Karpas-422 (cell line): ENCODE results near the gene PBX1. TPM values are rescaled to one million over a fixed set of nuclear protein-coding genes. Genes with fewer than 3 reads are reported as not detected.

Source experiments
- DNase-seq: peaks from one replicate; pipeline ENCODE4 v3.0.0-alpha.2; 2015
- H2AFZ ChIP-seq: fragments of 200-600 bp; sonication (generic); 2 replicates; pipeline ENCODE4 v1.6.1; 2014; ENCODE audit warnings: antibody characterized with exemption, low read length, mixed read lengths
- H3K27ac ChIP-seq: fragments of 200-600 bp; sonication (generic); 2 replicates; pipeline ENCODE4 v1.5.1; 2014; ENCODE audit warnings: mild to moderate bottlenecking, low read length, moderate library complexity
- H3K27me3 ChIP-seq: fragments of 200-600 bp; sonication (generic); 2 replicates; pipeline ENCODE4 v1.6.1; 2014; ENCODE audit warnings: low read length, mixed read lengths
- H3K36me3 ChIP-seq: fragments of 200-600 bp; sonication (generic); 2 replicates; pipeline ENCODE4 v1.6.1; 2014; ENCODE audit warnings: low read length, mixed read lengths; ENCODE audit not compliant: insufficient read depth
- H3K4me1 ChIP-seq: fragments of 200-600 bp; sonication (generic); 2 replicates; pipeline ENCODE4 v1.6.1; 2014; ENCODE audit warnings: mild to moderate bottlenecking, low read length, mixed read lengths
- H3K4me2 ChIP-seq: fragments of 200-600 bp; sonication (generic); 2 replicates; pipeline ENCODE4 v1.6.1; 2014; ENCODE audit warnings: low read length, low read depth, mild to moderate bottlenecking; ENCODE audit not compliant: poor library complexity, severe bottlenecking
- H3K4me3 ChIP-seq: fragments of 200-600 bp; sonication (generic); 2 replicates; pipeline ENCODE4 v1.5.1; 2014; ENCODE audit warnings: mild to moderate bottlenecking, antibody characterized with exemption, low read length, mixed read lengths
- H3K79me2 ChIP-seq: fragments of 200-600 bp; sonication (generic); 2 replicates; pipeline ENCODE4 v1.6.1; 2014; ENCODE audit warnings: mild to moderate bottlenecking, low read length, mixed read lengths
- H3K9ac ChIP-seq: fragments of 200-600 bp; sonication (generic); 2 replicates; pipeline ENCODE4 v1.6.0; 2014; ENCODE audit warnings: low read length
- H3K9me2 ChIP-seq: fragments of 200-600 bp; sonication (generic), shearing (Covaris generic); replicated peaks from 2 replicates; pipeline ENCODE4 v1.6.0; 2014; ENCODE audit warnings: mild to moderate bottlenecking, low read length, moderate library complexity; ENCODE audit not compliant: insufficient read depth
- H3K9me3 ChIP-seq: fragments of 300-700, 200-600 bp; sonication (generic); 2 replicates; pipeline ENCODE4 v1.6.1; 2014; ENCODE audit warnings: low read length, mixed read lengths
- H4K20me1 ChIP-seq: fragments of 200-600 bp; sonication (generic); 2 replicates; pipeline ENCODE4 v1.6.1; 2014; ENCODE audit warnings: mild to moderate bottlenecking, antibody characterized with exemption, low read length, low read depth; ENCODE audit not compliant: insufficient read depth
- total RNA-seq: library from RNA; depleted of rRNA; stranded (reverse); fragments of >200 nt; shearing (Covaris generic); gene quantifications from 2 replicates; pipeline ENCODE4 v1.2.3, GENCODE V29; 2014; ENCODE audit warnings: low replicate concordance

Gene PBX1
- total RNA-seq, 1 experiment from 2014 or later: 0.41 TPM

DNA sequence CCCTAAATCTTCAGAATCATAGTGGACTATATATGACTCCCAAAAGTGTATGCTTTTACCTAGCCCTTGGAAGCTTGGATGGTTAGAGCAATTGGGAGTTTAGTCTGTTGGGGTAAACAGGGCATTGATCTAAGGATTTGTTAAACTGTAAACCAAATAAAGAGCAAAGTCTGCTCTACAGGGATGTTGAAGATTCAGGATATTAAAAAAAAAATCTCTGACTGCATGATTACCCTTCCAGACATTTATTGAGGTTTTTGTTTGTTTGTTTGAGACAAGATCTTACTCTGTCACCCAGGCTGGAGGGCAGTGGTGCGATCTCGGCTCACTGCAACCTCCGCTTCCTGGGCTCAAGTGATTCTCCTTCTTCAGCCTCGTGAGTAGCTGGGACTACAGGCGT is 31.6 kb downstream of the PBX1 start:
- H3K36me3 ChIP-seq: no peaks in the 10 kb centered on the region
- DNase-seq: no peak
- no peaks in the 10 kb centered on the region for H3K27me3 ChIP-seq
- no peak overlapping the region for H2AFZ ChIP-seq
- H3K27ac ChIP-seq: no peak overlapping the region
- H3K9me3 ChIP-seq: no peaks in the 10 kb centered on the region
- H3K79me2 ChIP-seq: no peaks in the 10 kb centered on the region
- H3K4me2 ChIP-seq: no peak overlapping the region
- H3K9ac ChIP-seq: no peak overlapping the region
- no peak overlapping the region for H3K4me3 ChIP-seq
- H4K20me1 ChIP-seq: no peaks in the 10 kb centered on the region
- H3K9me2 ChIP-seq: no peaks in the 10 kb centered on the region
- no peaks in the 10 kb centered on the region for H3K4me1 ChIP-seq

- Histone ChIP-seq H3K27ac (no peak overlapping the region), H3K9me3 (no peaks in the 10 kb centered on the region), H3K9me2 (no peaks in the 10 kb centered on the region), H2AFZ (no peak overlapping the region), H3K4me3 (no peak overlapping the region), H3K79me2 (no peaks in the 10 kb centered on the region), H3K36me3 (no peaks in the 10 kb centered on the region), H3K9ac (no peak overlapping the region), H4K20me1 (no peaks in the 10 kb centered on the region), H3K4me2 (no peak overlapping the region), H3K27me3 (no peaks in the 10 kb centered on the region), H3K4me1 (no peaks in the 10 kb centered on the region)
- no peak for DNase-seq
Observed at GRCh38 chr1:164591858-164592257, 32.9 kb downstream of the PBX1 start.

GRCh38 chr1:164592634-164593033 is 33.6 kb downstream of the PBX1 start:
- Histone ChIP-seq H3K4me3 (no peak overlapping the region), H3K9me2 (no peaks in the 10 kb centered on the region), H3K9ac (no peak overlapping the region), H3K27ac (no peak overlapping the region), H3K9me3 (no peaks in the 10 kb centered on the region), H2AFZ (no peak overlapping the region), H3K4me1 (no peaks in the 10 kb centered on the region), H3K4me2 (no peak overlapping the region), H3K27me3 (no peaks in the 10 kb centered on the region), H3K79me2 (no peaks in the 10 kb centered on the region), H4K20me1 (no peaks in the 10 kb centered on the region), H3K36me3 (no peaks in the 10 kb centered on the region)
- DNase-seq: no peak

DNA sequence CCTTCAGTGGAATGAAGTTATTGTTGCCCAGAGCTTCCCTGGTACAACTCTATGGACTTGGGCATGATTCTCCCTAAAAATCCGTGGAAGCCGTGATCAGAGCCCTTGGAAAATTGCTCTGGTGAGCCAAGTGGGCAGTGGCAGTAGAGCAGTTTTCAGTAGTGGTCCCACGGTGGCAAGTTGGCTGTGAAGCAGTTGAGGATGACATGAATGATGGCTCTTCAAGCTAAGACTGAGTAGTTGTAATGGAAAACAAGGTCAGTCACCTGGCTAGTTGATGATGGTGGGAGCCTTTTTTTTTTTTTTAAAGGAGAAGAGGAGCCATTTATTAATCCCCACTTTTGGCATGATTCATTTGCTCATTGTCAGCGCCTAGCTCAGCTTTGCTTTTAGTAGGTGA is 36.2 kb downstream of the PBX1 start:
- Histone ChIP-seq H3K9me3 (no peaks in the 10 kb centered on the region), H3K4me3 (no peak overlapping the region), H3K36me3 (no peaks in the 10 kb centered on the region), H3K4me1 (no peaks in the 10 kb centered on the region), H3K79me2 (no peaks in the 10 kb centered on the region), H3K9me2 (no peaks in the 10 kb centered on the region), H3K27ac (no peak overlapping the region), H4K20me1 (no peaks in the 10 kb centered on the region), H2AFZ (no peak overlapping the region), H3K27me3 (no peaks in the 10 kb centered on the region), H3K9ac (no peak overlapping the region), H3K4me2 (no peak overlapping the region)
- no peak for DNase-seq

DNA sequence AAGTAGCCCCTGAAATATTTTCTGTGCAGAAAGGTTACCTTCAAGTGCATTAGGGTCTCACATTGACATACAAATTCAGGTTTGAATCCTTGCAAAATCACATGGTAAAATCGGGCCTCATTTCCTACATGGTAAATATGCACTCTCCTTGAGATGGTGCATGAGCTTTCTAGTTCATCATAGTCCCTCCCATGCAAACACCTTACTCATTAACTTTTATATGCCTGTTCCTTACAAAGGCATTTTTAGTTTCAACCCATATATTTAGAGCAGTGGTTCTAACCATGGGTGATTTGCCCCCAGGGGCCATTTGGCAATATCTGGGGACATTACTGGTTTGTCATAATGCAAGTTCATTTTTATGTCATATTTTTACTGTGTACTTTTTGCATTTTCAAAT is 37.2 kb downstream of the PBX1 start:
- H3K36me3 ChIP-seq: no peaks in the 10 kb centered on the region
- H3K9ac ChIP-seq: no peak overlapping the region
- H3K4me3 ChIP-seq: no peak overlapping the region
- no peak overlapping the region for H2AFZ ChIP-seq
- H3K4me1 ChIP-seq: no peaks in the 10 kb centered on the region
- H3K4me2 ChIP-seq: no peak overlapping the region
- no peak overlapping the region for H3K27ac ChIP-seq
- DNase-seq: no peak
- no peaks in the 10 kb centered on the region for H3K9me2 ChIP-seq
- no peaks in the 10 kb centered on the region for H3K9me3 ChIP-seq
- no peaks in the 10 kb centered on the region for H4K20me1 ChIP-seq
- H3K27me3 ChIP-seq: no peaks in the 10 kb centered on the region
- H3K79me2 ChIP-seq: no peaks in the 10 kb centered on the region

DNA sequence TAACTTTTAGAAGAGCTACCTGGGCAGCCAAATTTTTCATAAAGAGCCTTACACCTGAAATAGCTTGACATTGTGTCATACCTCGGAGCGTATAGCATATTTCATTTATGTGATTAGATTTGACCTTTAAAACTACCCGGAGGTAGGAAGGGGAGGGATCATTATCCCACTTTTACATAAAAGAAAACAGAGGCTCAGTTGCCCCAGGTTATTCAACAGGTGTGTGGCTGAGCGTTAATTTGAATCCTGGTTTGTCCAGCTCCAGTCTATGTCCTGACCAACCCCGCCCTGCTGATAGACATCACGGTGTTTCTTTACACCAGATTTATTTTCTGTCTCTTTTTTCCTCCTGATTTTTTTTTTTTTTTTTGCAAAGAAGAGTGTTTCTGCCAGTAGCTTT is 39.7 kb downstream of the PBX1 start:
- H4K20me1 ChIP-seq: no peaks in the 10 kb centered on the region
- H3K9ac ChIP-seq: no peak overlapping the region
- no peak overlapping the region for H3K4me3 ChIP-seq
- no peaks in the 10 kb centered on the region for H3K27me3 ChIP-seq
- no peaks in the 10 kb centered on the region for H3K36me3 ChIP-seq
- no peaks in the 10 kb centered on the region for H3K79me2 ChIP-seq
- H2AFZ ChIP-seq: no peak overlapping the region
- H3K27ac ChIP-seq: no peak overlapping the region
- H3K4me2 ChIP-seq: no peak overlapping the region
- DNase-seq: no peak
- no peaks in the 10 kb centered on the region for H3K9me3 ChIP-seq
- no peaks in the 10 kb centered on the region for H3K4me1 ChIP-seq
- H3K9me2 ChIP-seq: no peaks in the 10 kb centered on the region

GRCh38 chr1:164599272-164599671 is 40.3 kb downstream of the PBX1 start:
- no peaks in the 10 kb centered on the region for H3K36me3 ChIP-seq
- H3K9ac ChIP-seq: no peak overlapping the region
- no peaks in the 10 kb centered on the region for H3K9me3 ChIP-seq
- no peaks in the 10 kb centered on the region for H3K79me2 ChIP-seq
- no peak for DNase-seq
- no peaks in the 10 kb centered on the region for H4K20me1 ChIP-seq
- no peaks in the 10 kb centered on the region for H3K27me3 ChIP-seq
- H3K4me2 ChIP-seq: no peak overlapping the region
- H3K4me1 ChIP-seq: no peaks in the 10 kb centered on the region
- H3K9me2 ChIP-seq: no peaks in the 10 kb centered on the region
- H3K27ac ChIP-seq: no peak overlapping the region
- no peak overlapping the region for H2AFZ ChIP-seq
- no peak overlapping the region for H3K4me3 ChIP-seq

- Histone ChIP-seq H3K9me3 (no peaks in the 10 kb centered on the region), H3K9me2 (no peaks in the 10 kb centered on the region), H3K79me2 (no peaks in the 10 kb centered on the region), H3K4me3 (no peak overlapping the region), H3K27ac (no peak overlapping the region), H2AFZ (no peak overlapping the region), H3K4me2 (no peak overlapping the region), H3K9ac (no peak overlapping the region), H3K4me1 (no peaks in the 10 kb centered on the region), H4K20me1 (no peaks in the 10 kb centered on the region), H3K36me3 (no peaks in the 10 kb centered on the region), H3K27me3 (no peaks in the 10 kb centered on the region)
- DNase-seq: no peak
Observed at GRCh38 chr1:164601399-164602100, 42.6 kb downstream of the PBX1 start.

DNA sequence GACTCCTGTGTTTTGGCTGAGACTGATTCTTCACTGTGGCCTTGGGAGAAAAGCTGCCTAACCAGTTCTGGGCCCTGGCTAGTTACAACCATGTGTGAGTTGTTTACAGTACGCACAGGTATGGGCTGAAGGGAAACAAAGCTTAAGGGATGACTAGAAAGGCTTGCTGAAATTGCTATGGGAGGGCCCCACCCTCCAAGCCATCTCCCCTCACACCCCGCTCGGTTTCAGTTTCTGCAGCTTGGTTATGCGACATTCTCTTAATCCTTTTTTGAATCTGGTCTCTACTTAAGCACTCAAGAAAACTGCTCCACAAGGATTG is 43.1 kb downstream of the PBX1 start:
- Histone ChIP-seq H3K4me3 (no peak overlapping the region), H3K9ac (no peak overlapping the region), H3K9me3 (no peaks in the 10 kb centered on the region), H3K4me2 (no peak overlapping the region), H3K4me1 (no peaks in the 10 kb centered on the region), H3K36me3 (no peaks in the 10 kb centered on the region), H3K27me3 (no peaks in the 10 kb centered on the region), H3K27ac (no peak overlapping the region), H4K20me1 (no peaks in the 10 kb centered on the region), H2AFZ (no peak overlapping the region), H3K9me2 (no peaks in the 10 kb centered on the region), H3K79me2 (no peaks in the 10 kb centered on the region)
- DNase-seq: no peak
